Measurements from ENCODE around the gene CCDC170.
"Not testable (repeated sequence)": the region's sequence is repeated elsewhere in the genome, so short reads cannot be mapped to it uniquely, and the experiment has no call there.

The CCDC170 gene, protein sequence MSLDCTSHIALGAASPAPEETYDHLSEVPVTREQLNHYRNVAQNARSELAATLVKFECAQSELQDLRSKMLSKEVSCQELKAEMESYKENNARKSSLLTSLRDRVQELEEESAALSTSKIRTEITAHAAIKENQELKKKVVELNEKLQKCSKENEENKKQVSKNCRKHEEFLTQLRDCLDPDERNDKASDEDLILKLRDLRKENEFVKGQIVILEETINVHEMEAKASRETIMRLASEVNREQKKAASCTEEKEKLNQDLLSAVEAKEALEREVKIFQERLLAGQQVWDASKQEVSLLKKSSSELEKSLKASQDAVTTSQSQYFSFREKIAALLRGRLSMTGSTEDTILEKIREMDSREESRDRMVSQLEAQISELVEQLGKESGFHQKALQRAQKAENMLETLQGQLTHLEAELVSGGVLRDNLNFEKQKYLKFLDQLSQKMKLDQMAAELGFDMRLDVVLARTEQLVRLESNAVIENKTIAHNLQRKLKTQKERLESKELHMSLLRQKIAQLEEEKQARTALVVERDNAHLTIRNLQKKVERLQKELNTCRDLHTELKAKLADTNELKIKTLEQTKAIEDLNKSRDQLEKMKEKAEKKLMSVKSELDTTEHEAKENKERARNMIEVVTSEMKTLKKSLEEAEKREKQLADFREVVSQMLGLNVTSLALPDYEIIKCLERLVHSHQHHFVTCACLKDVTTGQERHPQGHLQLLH

GRCh38 chr6:151493804-151494234 is at the start of gene CCDC170:
TSS of gene CCDC170 (plus strand) at chr6:151494017. CDS start at chr6:151494129, 112 bp downstream.
- DNase-seq, result no peak

- no peak for DNase-seq
These were observed 48.3 kb upstream of the CCDC170 start for GRCh38 chr6:151445482-151445881.

DNA sequence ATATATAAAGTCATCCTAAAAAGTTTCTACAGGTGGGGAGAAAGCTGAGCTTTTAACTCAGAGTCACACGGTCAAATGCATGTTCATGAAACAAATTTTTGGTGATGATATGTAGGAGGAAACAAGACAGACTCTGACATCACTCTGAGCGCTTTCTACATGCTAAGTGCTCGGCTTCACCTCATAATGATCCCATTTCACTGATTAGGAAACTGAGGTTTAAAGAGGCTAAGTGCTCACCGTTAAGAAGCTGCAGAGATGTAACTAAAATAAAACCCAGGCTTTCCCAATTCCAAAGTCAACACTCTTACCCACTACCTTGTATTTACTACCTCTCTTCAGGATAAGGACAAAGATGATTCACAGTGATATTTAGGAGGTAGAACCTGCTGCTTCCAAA is 46.6 kb upstream of the CCDC170 start:
- no peak for DNase-seq

DNA sequence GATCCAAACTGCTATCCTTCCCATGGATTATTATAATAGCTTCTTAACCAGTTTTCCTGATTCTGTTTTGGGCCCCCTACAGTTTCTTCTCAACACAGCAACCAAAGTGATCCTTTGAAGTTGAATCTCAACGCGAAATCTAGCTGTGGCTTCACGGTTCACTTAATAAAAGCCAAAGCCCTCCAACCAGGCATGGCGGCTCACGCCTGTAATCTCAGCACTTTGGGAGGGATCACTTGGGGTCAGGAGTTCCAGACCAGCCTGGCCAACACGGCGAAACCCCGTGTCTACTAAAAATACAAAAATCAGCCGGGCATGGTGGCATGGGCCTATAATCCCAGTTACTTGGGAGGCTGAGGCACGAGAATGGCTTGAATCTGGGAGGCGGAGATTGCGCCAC is 45.2 kb upstream of the CCDC170 start:
- no peak for DNase-seq

DNA sequence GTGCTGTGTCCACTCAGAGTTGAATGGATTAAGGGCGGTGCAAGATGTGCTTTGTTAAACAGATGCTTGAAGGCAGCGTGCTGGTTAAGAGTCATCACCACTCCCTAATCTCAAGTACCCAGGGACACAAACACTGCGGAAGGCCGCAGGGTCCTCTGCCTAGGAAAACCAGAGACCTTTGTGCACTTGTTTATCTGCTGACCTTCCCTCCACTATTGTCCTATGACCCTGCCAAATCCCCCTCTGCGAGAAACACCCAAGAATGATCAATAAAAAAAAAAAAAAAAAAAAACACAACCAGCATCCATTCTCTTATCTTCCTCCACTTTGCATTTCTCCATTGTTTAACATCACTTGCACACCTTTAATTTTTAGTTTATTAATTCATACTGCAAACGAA is 42.9 kb upstream of the CCDC170 start:
- not testable (repeated sequence) for DNase-seq

GRCh38 chr6:151451417-151451949 is 42.3 kb upstream of the CCDC170 start:
- no peak for DNase-seq

DNA sequence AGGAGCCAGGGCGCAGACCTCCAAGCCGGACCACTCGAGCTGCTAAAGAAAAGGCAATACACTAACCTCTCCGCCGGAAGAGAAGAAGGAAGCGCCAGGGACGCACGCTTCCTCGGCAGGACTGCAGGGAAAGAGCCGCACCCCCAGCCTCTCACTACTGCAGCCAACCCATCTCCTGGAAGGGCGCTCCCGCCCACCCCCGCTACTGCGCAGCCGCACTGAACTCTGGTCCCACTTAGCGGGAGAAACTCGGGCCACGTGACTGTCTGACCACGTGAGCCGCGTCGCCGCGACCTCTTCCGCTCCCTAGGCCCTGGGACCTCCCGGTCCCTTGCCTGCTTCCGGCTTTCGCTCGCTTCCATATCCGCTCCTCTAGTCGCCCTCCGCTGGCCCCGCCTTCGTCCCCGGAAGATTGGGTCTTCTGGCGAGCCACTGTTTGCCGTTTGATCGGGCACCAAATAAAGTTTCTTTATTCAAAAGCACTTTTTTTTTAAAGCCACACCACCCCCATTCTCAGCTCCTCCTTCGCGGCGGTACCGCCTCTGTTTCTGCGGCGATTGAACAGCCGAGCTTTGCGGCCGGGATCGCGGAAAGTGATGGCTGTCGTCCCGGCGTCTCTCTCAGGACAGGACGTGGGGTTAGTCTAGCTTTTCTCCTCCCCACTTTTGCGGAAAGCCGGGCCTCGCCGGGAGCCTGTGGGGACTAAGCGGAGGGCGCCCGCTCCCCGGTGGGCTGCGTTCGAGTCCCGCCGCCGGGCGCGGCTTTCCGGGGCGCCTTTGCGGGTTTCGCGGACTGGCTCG is 41.7 kb upstream of the CCDC170 start, which contains the start of gene RMND1:
Gene RMND1, minus strand, starts transcription at position 177 of the 800 bp plus-strand sequence. CDS start 6,315 bp downstream, outside the sequence.
- DNase-seq, result peak; percentile 99

DNA sequence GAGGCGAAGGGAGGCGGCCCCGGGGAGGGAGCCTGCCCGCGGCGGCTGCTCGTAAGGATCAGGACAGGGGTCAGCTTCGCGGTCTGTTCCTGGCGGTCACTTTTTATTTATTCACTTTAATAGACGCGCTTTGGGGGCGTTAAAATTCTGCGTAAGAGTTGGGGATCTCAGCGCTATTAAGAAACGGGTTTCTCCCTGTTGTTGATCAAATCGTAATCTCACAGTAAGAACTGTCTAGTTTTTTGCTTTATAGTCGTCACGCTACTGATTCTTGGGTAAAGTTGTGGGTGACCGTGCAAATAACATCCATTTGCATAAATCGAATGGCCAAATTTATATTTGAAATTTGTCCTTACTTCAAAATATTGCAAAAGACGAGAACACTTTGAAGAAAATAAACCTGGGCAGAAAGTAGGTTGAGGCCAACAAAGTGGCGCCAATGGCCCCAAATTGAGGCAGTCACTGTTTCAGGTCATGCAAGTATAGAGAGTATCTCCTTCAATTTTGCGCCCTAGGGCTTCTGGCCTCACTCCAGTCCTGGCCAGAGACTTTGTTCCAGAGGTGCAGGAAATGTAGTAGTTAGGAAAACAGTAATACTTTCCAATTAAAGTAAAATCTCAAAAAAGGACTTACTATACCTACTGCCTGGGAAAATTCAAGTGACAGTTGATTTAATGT is 40.9 kb upstream of the CCDC170 start:
- no peak for DNase-seq

GRCh38 chr6:151455751-151456398 is 37.9 kb upstream of the CCDC170 start:
- DNase-seq, result not testable (repeated sequence)

- no peak for DNase-seq
These were observed 32.1 kb upstream of the CCDC170 start for GRCh38 chr6:151461673-151462072.

- DNase-seq, result no peak
These were observed 29.1 kb upstream of the CCDC170 start for GRCh38 chr6:151464702-151465101.

DNA sequence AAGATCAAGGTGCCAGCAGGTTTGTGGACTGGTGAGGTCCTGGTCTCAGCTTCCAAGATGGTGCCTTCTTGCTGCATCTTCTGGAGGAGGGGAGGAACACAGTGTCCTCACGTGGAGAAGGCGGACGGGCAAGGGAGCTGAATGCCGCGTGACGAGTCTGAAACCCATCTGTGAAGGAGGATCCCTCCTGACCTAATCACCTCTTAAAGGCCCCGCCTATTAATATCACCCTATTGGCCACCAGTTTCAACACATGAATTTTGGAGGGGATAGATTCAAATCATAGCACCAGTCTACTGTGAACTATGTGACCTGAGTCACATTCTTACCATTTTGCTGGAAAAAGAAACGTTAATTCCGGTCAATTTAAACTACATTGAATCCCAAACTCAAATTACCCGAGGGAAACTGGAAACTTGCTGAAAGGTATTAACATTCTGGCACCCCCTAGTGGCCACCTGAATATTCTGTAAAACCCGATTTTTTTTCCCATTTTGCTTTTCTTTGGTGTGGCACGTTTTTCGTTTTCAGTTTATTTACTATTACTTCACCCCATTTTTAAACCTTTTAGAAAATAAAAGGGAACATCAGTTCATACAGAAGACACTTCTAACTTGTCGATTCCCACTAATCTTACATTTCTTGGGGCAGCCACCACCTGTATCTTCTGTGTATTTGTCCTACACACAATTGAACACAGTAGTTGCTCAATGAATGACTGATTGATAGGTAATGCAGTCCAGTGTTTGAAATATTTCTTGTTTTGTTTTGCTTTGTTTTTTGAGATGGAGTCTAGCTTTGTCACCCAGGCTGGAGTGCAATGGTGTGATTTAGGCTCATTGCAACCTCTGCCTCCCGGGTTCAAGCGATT is 17.9 kb upstream of the CCDC170 start:
- DNase-seq, result peak; percentile 15

GRCh38 chr6:151477726-151478125 is 16.1 kb upstream of the CCDC170 start:
- no peak for DNase-seq

DNA sequence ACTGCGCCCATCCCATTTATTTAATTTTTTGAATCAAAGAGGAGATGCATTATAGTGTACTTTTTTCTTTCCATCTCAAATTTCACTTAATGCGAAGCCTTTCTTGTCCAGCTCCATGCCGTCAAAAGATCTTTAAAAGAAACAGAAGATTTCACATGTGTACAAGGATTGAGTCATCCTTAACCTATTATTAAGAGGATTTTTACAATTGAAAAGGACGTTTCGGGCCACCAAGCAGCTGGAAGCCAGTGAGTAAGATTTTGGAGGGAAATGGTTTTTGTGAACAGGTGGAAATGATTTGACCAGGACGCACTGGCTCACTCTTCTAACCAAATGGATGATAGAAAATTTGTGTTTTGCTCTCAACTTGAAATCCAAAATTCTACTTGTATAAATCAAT is 15.1 kb upstream of the CCDC170 start:
- DNase-seq, result no peak

DNA sequence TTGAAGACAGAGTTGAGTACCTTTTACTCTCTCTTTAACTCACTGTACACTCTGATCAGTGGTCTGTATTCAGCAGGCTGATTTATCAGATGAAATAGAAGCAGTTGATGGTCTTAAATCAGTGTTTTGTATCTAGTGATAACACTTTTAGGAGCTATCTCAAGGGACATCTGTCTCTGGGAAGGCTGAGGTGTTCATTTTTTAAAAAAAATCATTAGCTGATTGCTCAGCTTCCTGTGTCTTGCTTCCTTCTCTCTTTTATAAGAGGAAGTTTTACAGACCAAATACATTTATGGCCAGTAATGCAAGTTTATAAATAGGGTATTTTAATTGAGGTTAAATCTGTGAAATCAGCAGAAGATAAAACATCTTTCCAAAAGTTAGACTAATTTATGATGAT is 12.0 kb upstream of the CCDC170 start:
- no peak for DNase-seq

GRCh38 chr6:151482290-151482689 is 11.5 kb upstream of the CCDC170 start:
- no peak for DNase-seq

GRCh38 chr6:151483994-151484393 is 9.8 kb upstream of the CCDC170 start:
- DNase-seq, result no peak

- DNase-seq, result no peak
These were observed 5.6 kb upstream of the CCDC170 start for GRCh38 chr6:151488226-151488625.

DNA sequence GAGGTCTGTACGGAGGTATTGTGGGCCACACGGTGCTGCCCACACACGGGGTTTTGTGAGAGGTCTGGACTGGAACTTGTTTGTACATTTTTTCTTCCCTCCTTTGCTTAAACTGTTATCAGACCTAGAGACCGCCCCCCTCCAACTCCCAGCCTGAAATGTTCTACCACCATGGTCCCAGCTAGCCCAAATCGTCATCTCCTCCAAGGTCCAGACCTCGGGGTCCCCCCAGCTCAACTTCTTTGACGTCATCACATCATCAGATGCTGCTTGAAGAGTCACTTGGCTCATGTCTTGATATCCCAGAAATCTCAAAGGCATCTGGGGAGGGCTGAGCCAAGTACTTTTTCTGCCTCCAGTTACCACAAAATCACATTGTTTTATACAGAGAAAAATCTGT is 2.8 kb upstream of the CCDC170 start:
- DNase-seq, result no peak

GRCh38 chr6:151493161-151493803 is 535 bp upstream of the CCDC170 start:
- no peak for DNase-seq

All from NCI-H446 treated with DMSO at 0.1 percent for 48 hours (cell line).